Endodermal cell (in vitro differentiated cells): Measurements from ENCODE around the gene PAX8. TPM values are rescaled to one million over a fixed set of nuclear protein-coding genes. Genes with fewer than 3 reads are reported as not detected.

Experiments used
- DNase-seq: peaks from one replicate; pipeline ENCODE4 v3.0.0-alpha.2; 2017
- H3K27ac ChIP-seq: 2 replicates; pipeline ENCODE4 v1.5.1; 2013; ENCODE audit warnings: mild to moderate bottlenecking, low read depth, low read length, moderate library complexity
- H3K27me3 ChIP-seq: 2 replicates; pipeline ENCODE4 v1.6.1; 2013; ENCODE audit warnings: mild to moderate bottlenecking, low read length, moderate library complexity; ENCODE audit not compliant: insufficient read depth, control insufficient read depth, poor library complexity, severe bottlenecking
- H3K36me3 ChIP-seq: 2 replicates; pipeline ENCODE4 v1.7.0; 2013; ENCODE audit warnings: mild to moderate bottlenecking, low read length, moderate library complexity; ENCODE audit not compliant: control insufficient read depth, insufficient read depth
- H3K4me1 ChIP-seq: one replicate; pipeline ENCODE4 v1.7.0; 2013; ENCODE audit warnings: low read length; ENCODE audit not compliant: control insufficient read depth, insufficient read depth
- H3K4me3 ChIP-seq: 2 replicates; pipeline ENCODE4 v1.5.1; 2013; ENCODE audit warnings: mild to moderate bottlenecking, low read length, moderate library complexity
- H3K9ac ChIP-seq: 2 replicates; pipeline ENCODE4 v1.6.1; 2013; ENCODE audit warnings: mild to moderate bottlenecking, low read length, moderate library complexity; ENCODE audit not compliant: poor library complexity, severe bottlenecking; ENCODE audit errors: extremely low read depth
- H3K9me3 ChIP-seq: 2 replicates; pipeline ENCODE4 v1.6.1; 2013; ENCODE audit warnings: mild to moderate bottlenecking, low read length, moderate library complexity; ENCODE audit not compliant: control insufficient read depth
- H3K27ac Mint-ChIP-seq: 2 replicates; pipeline ENCODE4 v1.8.0; 2020; ENCODE audit warnings: mixed read lengths
- H3K27me3 Mint-ChIP-seq: 2 replicates; pipeline ENCODE4 v1.8.0; 2021; ENCODE audit warnings: mild to moderate bottlenecking, mixed read lengths; ENCODE audit not compliant: insufficient read depth
- H3K36me3 Mint-ChIP-seq: 2 replicates; pipeline ENCODE4 v1.8.0; 2020; ENCODE audit warnings: low read depth, mixed read lengths
- H3K4me1 Mint-ChIP-seq: 2 replicates; pipeline ENCODE4 v1.8.0; 2020; ENCODE audit warnings: mixed read lengths
- H3K4me3 Mint-ChIP-seq: 2 replicates; pipeline ENCODE4 v1.8.0; 2020; ENCODE audit warnings: mild to moderate bottlenecking, moderate library complexity, mixed read lengths
- H3K9me3 Mint-ChIP-seq: 2 replicates; pipeline ENCODE4 v1.8.0; 2020; ENCODE audit warnings: mild to moderate bottlenecking, mixed read lengths
- WGBS, 2 experiments: methylation state at CpG; one replicate each; pipeline versions ENCODE4 v1.1.5 to v1.1.7; 2013; ENCODE audit warnings: missing lambda C conversion rate in 2 of 2, mixed read lengths in 1 of 2; ENCODE audit not compliant: insufficient coverage in 1 of 2, insufficient read length in 1 of 2; 5-methylcytosine and 5-hydroxymethylcytosine counted together
- total RNA-seq, 2 donors: library from RNA; stranded (reverse); fragmentation: NEBNext Ultra II Directional in 1 of 2; extraction: Animal tissue kit (Norgen Biotek cat#: 25700) in 1 of 2; gene quantifications; 2 replicates in 1 of 2; 3 replicates in 1 of 2; pipeline ENCODE4 v1.2.1, GENCODE V29; 2021
- TF ChIP-seq, protein P1 (sequence below): fragments of 200-600 bp; sonication (generic); conservative IDR thresholded peaks from 2 replicates; pipeline ENCODE4 v1.5.0; 2021; ENCODE audit warnings: antibody characterized with exemption, mild to moderate bottlenecking

The PAX8 gene
- total RNA-seq, 2 donors from 2014 or later, result 0.09 to 0.11 TPM

DNA sequence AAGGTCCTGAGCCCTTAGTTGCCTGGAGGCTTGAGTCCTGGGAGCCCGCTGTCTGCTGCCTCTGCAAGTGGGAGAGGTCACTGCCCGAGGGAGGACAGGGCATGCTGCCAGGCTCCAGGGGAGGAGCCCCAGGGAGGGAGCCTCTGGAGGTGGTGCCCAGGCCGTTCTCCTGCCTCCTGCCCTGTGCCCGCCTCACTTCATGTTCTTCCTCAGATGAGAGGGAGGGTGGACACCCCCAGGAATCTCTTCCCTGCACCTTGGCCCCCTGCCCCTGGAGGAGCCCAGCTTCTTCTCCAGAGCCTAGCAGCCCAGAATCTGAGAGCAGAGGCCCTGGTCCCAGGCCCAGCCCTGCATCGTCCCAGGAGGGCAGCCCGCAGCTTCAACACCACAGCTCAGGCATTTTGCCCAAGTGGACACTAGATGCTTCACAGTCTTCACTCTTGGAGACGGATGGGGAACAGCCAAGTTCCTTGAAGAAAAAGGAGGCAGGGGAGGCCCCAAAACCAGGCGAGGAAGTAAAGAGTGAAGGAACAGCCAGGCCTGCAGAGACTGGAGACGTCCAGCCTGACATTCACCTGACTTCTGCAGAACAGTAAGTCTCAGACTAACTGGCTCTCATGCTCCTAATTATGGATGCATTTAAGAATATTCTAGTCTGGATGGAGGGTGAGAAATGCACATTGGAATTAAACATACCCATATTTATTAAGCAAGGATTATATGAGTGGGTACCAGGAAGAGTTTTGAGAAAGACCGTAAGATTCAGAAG, 92.9 kb downstream of the PAX8 start:
- peaks cover 2% of the 10 kb centered on the region for H3K27me3 Mint-ChIP-seq
- TF ChIP-seq, protein P1, sequence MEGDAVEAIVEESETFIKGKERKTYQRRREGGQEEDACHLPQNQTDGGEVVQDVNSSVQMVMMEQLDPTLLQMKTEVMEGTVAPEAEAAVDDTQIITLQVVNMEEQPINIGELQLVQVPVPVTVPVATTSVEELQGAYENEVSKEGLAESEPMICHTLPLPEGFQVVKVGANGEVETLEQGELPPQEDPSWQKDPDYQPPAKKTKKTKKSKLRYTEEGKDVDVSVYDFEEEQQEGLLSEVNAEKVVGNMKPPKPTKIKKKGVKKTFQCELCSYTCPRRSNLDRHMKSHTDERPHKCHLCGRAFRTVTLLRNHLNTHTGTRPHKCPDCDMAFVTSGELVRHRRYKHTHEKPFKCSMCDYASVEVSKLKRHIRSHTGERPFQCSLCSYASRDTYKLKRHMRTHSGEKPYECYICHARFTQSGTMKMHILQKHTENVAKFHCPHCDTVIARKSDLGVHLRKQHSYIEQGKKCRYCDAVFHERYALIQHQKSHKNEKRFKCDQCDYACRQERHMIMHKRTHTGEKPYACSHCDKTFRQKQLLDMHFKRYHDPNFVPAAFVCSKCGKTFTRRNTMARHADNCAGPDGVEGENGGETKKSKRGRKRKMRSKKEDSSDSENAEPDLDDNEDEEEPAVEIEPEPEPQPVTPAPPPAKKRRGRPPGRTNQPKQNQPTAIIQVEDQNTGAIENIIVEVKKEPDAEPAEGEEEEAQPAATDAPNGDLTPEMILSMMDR, result no peak
- H3K27me3 ChIP-seq, result no peaks in the 10 kb centered on the region
- no peaks in the 10 kb centered on the region for H3K36me3 ChIP-seq
- H3K9me3 ChIP-seq, result no peaks in the 10 kb centered on the region
- H3K27ac ChIP-seq, result no peak overlapping the region
- H3K4me3 Mint-ChIP-seq, result no peak overlapping the region
- H3K36me3 Mint-ChIP-seq, result no peaks in the 10 kb centered on the region
- H3K4me1 Mint-ChIP-seq, result peaks cover 11% of the 10 kb centered on the region
- no peak for DNase-seq
- WGBS, 2 experiments, result 93 to 100% methylated on average over 5 to 10 of the region's 10 CpGs
- H3K4me3 ChIP-seq, result no peak overlapping the region
- no peaks in the 10 kb centered on the region for H3K9me3 Mint-ChIP-seq
- peaks cover 6% of the 10 kb centered on the region for H3K4me1 ChIP-seq
- H3K27ac Mint-ChIP-seq, result no peak overlapping the region
- no peak overlapping the region for H3K9ac ChIP-seq

DNA sequence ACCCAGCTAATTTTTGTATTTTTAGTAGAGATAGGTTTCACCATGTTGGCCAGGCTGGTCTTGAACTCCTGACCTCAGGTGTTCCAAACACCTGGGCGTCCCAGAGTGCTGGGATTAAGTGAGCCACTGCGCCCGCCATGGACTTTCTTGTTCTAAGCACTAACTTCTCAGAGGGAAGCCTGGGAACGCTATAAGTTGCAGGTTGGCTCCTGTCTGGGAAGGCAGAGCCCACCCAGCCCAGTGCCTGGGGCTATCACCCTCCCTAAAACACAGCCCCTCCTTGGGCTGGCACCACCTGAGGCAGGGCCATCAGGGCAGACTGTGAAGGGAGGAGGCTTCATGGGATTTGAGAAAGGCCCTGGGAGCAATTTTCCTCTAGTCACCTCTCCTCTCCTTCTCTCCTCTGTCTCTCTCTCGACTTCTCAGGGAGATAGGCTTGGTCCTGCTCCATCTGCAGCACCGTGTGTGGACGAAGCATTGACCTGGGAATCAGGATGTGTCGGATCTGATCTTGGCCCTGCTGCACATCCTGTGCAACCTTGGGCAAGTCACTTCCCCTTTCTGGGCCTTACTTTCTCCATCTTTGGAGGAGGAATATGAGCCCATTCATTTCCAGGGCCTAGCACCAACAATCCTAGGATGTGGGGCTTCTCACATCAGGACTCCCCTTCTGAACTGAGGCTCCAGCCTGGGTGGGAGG, 94.0 kb downstream of the PAX8 start:
- H3K27me3 ChIP-seq, result no peaks in the 10 kb centered on the region
- 96% methylated on average over 6 to 8 of the region's 8 CpGs for WGBS, 2 experiments
- TF ChIP-seq, protein P1, result no peak
- H3K36me3 ChIP-seq, result no peaks in the 10 kb centered on the region
- no peak overlapping the region for H3K4me3 ChIP-seq
- H3K9ac ChIP-seq, result no peak overlapping the region
- no peak overlapping the region for H3K27ac ChIP-seq
- Mint-ChIP-seq H3K4me1 (peaks cover 14% of the 10 kb centered on the region), H3K27me3 (peaks cover 2% of the 10 kb centered on the region), H3K4me3 (no peak overlapping the region), H3K36me3 (no peaks in the 10 kb centered on the region), H3K27ac (no peak overlapping the region), H3K9me3 (no peaks in the 10 kb centered on the region)
- DNase-seq, result no peak
- H3K4me1 ChIP-seq, result peaks cover 6% of the 10 kb centered on the region
- H3K9me3 ChIP-seq, result no peaks in the 10 kb centered on the region

DNA sequence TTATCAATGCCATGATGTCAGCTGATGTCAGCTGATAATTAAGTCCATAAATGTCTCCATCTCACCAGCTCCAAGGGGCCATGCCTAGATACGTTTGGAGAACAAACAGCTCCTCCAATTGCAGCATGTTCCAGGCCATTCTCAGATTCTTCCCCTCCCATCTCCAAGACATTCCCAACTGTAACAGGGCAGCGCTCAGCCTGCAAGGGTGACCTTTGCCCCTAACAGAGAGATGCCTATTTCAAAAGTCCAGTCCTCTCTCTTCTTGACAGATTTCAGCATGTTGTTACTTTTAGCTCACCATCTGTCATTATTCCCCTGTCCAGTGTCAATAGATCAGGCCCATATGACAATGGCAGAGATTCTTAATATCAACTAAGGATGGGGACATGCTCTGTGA, 95.0 kb downstream of the PAX8 start:
- H3K27ac ChIP-seq, result no peak overlapping the region
- no peaks in the 10 kb centered on the region for H3K27me3 ChIP-seq
- Mint-ChIP-seq H3K4me3 (no peak overlapping the region), H3K36me3 (no peaks in the 10 kb centered on the region), H3K9me3 (no peaks in the 10 kb centered on the region), H3K4me1 (peaks cover 15% of the 10 kb centered on the region), H3K27ac (no peak overlapping the region), H3K27me3 (peaks cover 2% of the 10 kb centered on the region)
- H3K4me1 ChIP-seq, result peaks cover 6% of the 10 kb centered on the region
- H3K9me3 ChIP-seq, result no peaks in the 10 kb centered on the region
- H3K4me3 ChIP-seq, result no peak overlapping the region
- 78 to 89% methylated on average over 2 of the region's 2 CpGs for WGBS, 2 experiments
- no peaks in the 10 kb centered on the region for H3K36me3 ChIP-seq
- TF ChIP-seq, protein P1, result no peak
- H3K9ac ChIP-seq, result no peak overlapping the region
- DNase-seq, result no peak
